ENCODE data around the gene TTC21A.

- no peak for TF ChIP-seq POLR2A (IDR thresholded peaks at IDR 0.05; ENCODE audit: extremely low read depth, insufficient read length)
- TF ChIP-seq, protein P1, sequence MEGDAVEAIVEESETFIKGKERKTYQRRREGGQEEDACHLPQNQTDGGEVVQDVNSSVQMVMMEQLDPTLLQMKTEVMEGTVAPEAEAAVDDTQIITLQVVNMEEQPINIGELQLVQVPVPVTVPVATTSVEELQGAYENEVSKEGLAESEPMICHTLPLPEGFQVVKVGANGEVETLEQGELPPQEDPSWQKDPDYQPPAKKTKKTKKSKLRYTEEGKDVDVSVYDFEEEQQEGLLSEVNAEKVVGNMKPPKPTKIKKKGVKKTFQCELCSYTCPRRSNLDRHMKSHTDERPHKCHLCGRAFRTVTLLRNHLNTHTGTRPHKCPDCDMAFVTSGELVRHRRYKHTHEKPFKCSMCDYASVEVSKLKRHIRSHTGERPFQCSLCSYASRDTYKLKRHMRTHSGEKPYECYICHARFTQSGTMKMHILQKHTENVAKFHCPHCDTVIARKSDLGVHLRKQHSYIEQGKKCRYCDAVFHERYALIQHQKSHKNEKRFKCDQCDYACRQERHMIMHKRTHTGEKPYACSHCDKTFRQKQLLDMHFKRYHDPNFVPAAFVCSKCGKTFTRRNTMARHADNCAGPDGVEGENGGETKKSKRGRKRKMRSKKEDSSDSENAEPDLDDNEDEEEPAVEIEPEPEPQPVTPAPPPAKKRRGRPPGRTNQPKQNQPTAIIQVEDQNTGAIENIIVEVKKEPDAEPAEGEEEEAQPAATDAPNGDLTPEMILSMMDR (IDR thresholded peaks at IDR 0.05; ENCODE audit: low read depth, low read length): no peak
Observed at GRCh38 chr3:39170461-39170860, 63.0 kb downstream of the TTC21A start.
